NOMO-1 treated with DMSO at 0.1 percent for 48 hours (cell line): ENCODE measurements around the gene THOC5.
"Not testable (repeated sequence)": the region's sequence is repeated elsewhere in the genome, so short reads cannot be mapped to it uniquely, and the experiment has no call there.

ENCODE experiments used
- DNase-seq: peaks from one replicate; lab custom pipeline; 2025; ENCODE audit not compliant: unreplicated experiment; lab: John Stamatoyannopoulos, UW

THOC5 gene

DNA sequence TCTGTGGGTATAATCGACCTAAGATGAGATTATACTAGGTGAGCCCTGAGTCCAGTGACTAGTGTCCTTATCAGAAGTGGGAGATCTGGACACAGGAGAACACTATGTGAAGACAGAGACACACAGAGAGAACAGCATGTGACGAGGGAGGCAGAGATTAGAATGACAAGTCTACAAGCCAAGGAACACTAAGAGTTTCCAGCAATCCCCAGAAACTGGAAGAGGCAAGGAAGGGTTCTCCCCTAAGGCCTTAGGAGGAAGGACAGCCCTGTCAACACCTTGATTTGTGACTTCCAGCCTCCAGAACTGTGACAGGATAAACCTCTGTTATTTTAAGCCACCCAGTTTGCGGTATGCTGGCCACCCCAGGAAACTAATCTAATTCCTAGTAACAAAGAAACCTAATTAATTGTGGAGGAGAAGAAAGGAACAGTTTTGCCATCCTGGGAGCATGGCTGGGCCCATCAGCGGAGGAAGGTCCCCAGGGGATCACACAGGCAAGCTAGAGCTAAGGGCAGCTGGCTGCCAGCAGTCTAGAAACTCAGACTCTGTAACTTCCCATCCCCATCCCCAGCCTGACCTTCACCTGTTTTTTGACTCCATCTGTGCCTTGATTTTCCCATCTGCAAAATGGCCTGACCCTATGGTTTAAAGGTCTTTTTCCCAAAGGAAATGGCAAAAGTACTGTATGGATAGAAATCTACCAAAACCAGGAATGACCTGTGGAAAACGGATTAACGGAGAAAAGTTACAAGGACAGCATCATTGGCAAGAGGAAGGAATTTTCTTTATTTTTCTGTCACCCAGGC lies 10.3 kb upstream of the THOC5 start:
- no peak for DNase-seq

GRCh38 chr22:29559853-29560252 lies 6.3 kb upstream of the THOC5 start:
- no peak for DNase-seq

DNA sequence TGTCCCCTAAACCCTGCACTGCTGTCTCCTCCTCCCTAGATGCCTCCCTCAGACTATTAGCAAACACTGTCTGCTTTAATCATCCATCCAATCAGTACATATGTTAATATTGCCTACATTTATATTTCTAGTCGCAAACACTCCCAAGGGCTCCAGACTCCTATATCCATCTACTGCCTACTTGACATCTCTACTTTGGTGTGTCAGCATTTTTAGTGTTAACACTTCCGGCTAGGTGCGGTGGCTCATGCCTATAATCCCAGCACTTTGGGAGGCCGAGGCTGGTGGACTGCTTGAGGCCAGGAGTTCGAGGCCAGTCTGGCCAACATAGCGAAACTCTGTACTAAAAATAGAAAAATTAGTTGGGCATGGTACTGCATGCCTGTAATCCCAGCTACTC lies 5.5 kb upstream of the THOC5 start:
- DNase-seq = no peak

GRCh38 chr22:29555065-29555644 lies 1.6 kb upstream of the THOC5 start:
- DNase-seq = no peak

DNA sequence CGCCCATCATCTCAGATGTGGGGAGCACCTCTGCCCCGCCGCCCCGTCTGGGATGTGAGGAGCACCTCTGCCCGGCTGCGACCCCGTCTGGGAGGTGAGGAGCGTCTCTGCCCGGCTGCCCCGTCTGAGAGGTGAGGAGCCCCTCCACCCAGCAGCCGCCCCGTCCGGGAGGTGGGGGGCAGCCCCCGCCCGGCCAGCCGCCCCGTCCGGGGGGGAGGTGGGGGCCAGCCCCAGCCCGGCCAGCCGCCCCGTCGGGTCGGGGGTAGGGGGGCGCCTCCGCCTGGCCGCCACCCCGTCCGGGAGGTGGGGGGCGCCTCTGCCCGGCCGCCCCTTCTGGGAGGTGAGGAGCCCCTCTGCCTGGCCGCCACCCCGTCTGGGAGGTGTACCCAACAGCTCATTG lies 1.2 kb downstream of the THOC5 start:
- not testable (repeated sequence) for DNase-seq

- no peak for DNase-seq
These were observed 3.6 kb downstream of the THOC5 start for GRCh38 chr22:29550005-29550404.

GRCh38 chr22:29545045-29545444 lies 8.5 kb downstream of the THOC5 start:
- not testable (repeated sequence) for DNase-seq

GRCh38 chr22:29541845-29542244 lies 11.7 kb downstream of the THOC5 start:
- peak; percentile 82 for DNase-seq

- no peak for DNase-seq
These were observed 14.5 kb downstream of the THOC5 start for GRCh38 chr22:29539105-29539504.

- no peak for DNase-seq
These were observed 17.1 kb downstream of the THOC5 start for GRCh38 chr22:29536411-29536810.

DNA sequence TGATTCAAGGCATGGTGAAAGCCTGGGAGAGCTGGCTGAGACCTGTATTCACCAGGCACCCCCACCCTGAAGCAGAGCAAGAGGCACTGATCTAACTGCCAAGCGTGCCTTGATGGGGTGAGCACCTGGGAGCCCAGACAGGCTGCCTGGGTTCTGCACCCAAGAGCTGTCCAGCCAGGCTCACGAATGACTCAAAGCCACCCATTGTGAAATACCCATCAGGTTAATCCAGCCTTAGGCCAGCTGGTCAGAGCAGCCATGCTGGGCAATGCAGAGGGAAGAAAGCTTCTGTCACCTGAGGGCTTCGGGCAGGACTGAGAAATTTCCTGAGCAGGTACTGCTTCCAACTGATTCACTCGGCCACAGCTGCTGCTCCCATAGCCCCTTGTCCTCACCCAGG lies 22.1 kb downstream of the THOC5 start:
- DNase-seq = no peak

- no peak for DNase-seq
These were observed 22.8 kb downstream of the THOC5 start for GRCh38 chr22:29530716-29531115.

DNA sequence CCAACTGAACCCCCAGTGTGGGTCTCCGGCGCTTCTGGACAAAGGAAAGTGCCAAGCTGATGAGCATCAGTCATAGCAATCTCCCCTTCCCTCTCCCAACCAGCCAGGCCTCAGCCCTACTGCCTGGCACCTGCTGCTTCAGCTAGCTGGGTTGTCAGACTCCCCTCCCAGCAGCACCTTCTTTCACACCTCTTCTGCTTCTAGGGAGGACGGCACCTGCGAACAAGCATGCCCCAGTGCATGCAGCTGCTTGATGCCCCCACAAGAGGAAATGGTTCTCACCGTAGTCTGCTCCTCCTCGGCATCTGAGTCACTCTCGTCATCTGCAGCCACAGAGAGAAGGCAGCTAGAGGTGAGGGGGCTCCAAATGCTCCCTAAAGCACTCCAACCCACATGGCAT lies 25.4 kb downstream of the THOC5 start:
- DNase-seq = no peak

DNA sequence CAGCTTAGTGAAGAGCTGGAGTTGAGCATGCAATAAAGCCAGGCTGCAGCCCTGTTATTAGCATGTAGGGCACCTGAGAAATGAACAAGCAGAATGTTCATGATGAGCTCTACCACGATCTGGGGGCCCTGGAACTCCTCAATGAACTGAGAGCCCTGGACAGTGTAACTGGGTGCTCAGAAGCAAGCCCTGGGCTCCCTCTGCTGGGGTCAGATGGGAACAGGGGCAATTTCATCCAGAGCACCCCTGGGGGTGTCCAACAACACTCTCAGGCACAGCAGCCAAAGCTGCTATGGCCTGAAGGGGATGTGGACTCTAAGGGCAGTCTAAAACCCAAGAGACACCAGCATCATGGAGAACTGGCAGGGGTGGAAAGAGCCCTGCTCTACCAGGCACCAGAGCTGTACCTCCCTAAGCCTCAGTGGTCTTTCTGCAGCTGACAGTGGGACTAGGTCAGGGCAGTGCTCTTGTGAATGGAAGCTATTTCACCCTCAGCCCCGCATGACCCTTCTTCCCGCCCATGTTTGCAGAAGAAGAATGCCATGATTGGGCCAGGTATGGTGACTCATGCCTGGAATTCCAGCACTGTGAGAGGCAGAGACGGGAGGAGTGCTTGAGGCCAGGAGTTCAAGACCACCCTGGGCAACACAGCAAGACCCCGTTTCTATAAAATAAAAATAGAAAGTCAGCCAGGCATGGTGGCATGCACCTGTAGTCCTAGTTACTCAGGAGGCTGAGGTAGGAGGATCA lies 28.9 kb downstream of the THOC5 start:
- DNase-seq = peak; percentile 6

DNA sequence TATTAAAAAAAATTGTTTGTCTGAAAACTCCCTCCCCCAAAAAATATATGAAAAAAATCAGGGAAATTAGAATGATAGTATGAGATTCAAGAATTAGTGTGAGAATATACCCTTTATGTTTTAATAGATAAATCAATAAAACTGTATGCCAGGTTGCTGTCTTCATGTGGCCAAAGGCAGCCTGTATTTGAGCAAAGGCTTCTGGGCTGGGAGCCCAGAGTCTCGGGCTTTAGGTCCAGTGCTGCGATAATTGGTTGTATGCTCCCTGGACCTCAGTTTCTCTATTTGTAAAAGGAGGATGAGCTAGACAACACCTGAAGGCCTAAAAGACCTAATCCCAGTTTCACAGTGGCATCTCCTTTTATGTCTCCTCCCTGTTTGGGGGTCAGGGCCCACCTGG lies 29.8 kb downstream of the THOC5 start:
- no peak for DNase-seq

DNA sequence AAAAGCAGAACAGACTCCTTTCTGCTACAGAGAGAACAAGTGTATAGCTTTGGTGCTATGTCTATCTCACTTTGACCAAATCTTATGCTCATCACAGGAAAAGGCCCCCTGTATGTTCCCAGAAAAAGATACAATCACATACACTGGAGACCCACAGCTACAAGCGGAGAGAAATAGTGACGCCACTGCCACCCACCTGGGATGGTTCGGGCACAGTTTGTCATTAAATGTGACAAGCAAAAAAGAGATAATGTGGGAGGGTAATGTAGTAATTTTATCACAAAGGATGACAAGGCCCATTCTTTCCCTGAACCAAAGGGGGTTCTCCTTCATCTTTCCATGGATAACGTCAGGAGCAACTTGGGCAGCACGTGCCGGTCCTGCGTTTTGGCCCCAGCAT lies 32.0 kb downstream of the THOC5 start:
- no peak for DNase-seq

DNA sequence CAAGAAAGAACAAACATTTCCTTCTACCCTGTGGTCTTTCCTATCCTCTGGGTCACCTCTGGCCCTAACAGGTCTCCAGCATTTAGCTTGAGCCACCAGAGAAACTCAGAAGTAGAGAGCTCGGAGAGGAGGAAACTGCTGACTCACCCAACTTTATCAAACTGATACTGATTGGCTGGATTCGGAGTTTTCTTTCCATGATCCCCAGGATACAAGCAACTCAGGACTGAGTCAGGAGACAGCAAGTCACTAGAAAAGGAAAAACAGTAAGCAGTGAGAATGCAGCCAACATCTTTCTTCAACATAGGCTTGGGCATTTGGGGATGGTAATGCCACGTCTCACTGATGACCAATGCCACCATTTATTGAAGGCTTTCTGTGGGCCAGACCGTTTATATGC lies 32.7 kb downstream of the THOC5 start:
- DNase-seq = no peak

GRCh38 chr22:29519996-29520395 lies 33.6 kb downstream of the THOC5 start:
- DNase-seq = no peak

DNA sequence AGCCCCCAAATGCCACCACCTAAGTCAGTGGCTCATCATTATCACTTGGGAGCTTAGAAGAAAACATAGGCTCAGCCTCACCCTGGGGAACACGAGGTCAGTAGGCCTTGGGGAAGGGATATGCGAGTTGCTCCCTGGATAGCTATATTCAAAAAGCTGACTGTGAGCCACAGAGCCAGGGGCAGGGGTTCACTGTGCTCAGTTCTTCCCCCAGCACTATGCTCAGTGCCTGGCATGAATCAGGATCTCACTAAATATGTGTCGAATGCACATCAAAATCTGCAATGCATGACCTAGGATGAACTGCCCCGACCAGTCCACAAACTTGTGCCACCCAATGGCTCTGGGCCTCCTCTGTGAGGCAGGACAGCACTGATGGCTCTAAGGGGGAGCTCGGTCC lies 35.1 kb downstream of the THOC5 start:
- no peak for DNase-seq

- no peak for DNase-seq
These were observed 36.2 kb downstream of the THOC5 start for GRCh38 chr22:29517215-29517908.

- DNase-seq = no peak
These were observed 41.5 kb downstream of the THOC5 start for GRCh38 chr22:29512031-29512430.
